Muscle of leg (tissue), 11 donors: Measurements from ENCODE around the gene RELL2. TPM values are rescaled to one million over a fixed set of nuclear protein-coding genes. Genes with fewer than 3 reads are reported as not detected.

ENCODE experiments used
- DNase-seq: peaks from one replicate; pipeline ENCODE4 v3.0.0; 2013
- H3K27ac ChIP-seq: one replicate; pipeline ENCODE4 v1.5.1; 2013; ENCODE audit warnings: mild to moderate bottlenecking, low read length, control low read depth
- H3K27me3 ChIP-seq: one replicate; pipeline ENCODE4 v1.6.1; 2013; ENCODE audit warnings: low read length; ENCODE audit not compliant: control insufficient read depth, insufficient read depth
- H3K36me3 ChIP-seq: one replicate; pipeline ENCODE4 v1.6.1; 2013; ENCODE audit warnings: low read length; ENCODE audit not compliant: control insufficient read depth, insufficient read depth
- H3K4me1 ChIP-seq: one replicate; pipeline ENCODE4 v1.6.1; 2013; ENCODE audit warnings: low read length; ENCODE audit not compliant: control insufficient read depth, insufficient read depth
- H3K4me3 ChIP-seq: one replicate; pipeline ENCODE4 v1.5.1; 2013; ENCODE audit warnings: low read length, control low read depth
- H3K9me3 ChIP-seq: replicated peaks from 2 replicates; pipeline ENCODE4 v1.6.1; 2013; ENCODE audit warnings: low read depth, low read length; ENCODE audit not compliant: control insufficient read depth
- WGBS: methylation state at CpG from one replicate; pipeline ENCODE4 v1.1.5; 2013; ENCODE audit warnings: missing lambda C conversion rate; ENCODE audit not compliant: insufficient coverage; 5-methylcytosine and 5-hydroxymethylcytosine counted together
- polyA plus RNA-seq, 8 donors: library from polyadenylated mRNA; unstranded; fragments of 120-200 nt; gene quantifications; one replicate each; pipeline versions ENCODE4 v1.2.1 to v1.2.3, GENCODE V29; 2013; ENCODE audit warnings: inconsistent platforms in 1 of 8, low replicate concordance in 1 of 8; ENCODE audit not compliant: insufficient read length in 8 of 8, insufficient read depth in 1 of 8
- total RNA-seq: library from RNA; stranded (reverse); fragments of 120-200 nt; gene quantifications from one replicate; pipeline ENCODE4 v1.2.4, GENCODE V29; 2013

The RELL2 gene
- total and polyA plus RNA-seq, 9 donors = 0.18 to 0.53 (median 0.36) TPM

- Histone ChIP-seq H3K27me3 (peaks cover 5% of the 10 kb centered on the region), H3K27ac (no peak overlapping the region), H3K4me3 (no peak overlapping the region), H3K36me3 (peaks cover 2% of the 10 kb centered on the region), H3K4me1 (peaks cover 18% of the 10 kb centered on the region), H3K9me3 (no peaks in the 10 kb centered on the region)
- DNase-seq = no peak
Observed at GRCh38 chr5:141677415-141677814, 40.6 kb downstream of the RELL2 start.

- H3K27me3 ChIP-seq = peaks cover 8% of the 10 kb centered on the region
- DNase-seq = no peak
- no peak overlapping the region for H3K4me3 ChIP-seq
- no peak overlapping the region for H3K27ac ChIP-seq
- H3K4me1 ChIP-seq = peaks cover 30% of the 10 kb centered on the region
- H3K36me3 ChIP-seq = no peaks in the 10 kb centered on the region
- 89% methylated on average over 15 of the region's 16 CpGs for WGBS
- H3K9me3 ChIP-seq = no peaks in the 10 kb centered on the region
Observed at GRCh38 chr5:141680178-141680577, 43.4 kb downstream of the RELL2 start.

- peak; percentile 77 for DNase-seq
- Histone ChIP-seq H3K4me3 (peak overlapping the region; percentile 31), H3K9me3 (no peaks in the 10 kb centered on the region), H3K4me1 (peaks cover 30% of the 10 kb centered on the region), H3K27me3 (peaks cover 8% of the 10 kb centered on the region), H3K36me3 (no peaks in the 10 kb centered on the region), H3K27ac (peak overlapping the region; percentile 86)
- 23% methylated on average over 4 of the region's 6 CpGs for WGBS
Observed at GRCh38 chr5:141680751-141681201, 44.0 kb downstream of the RELL2 start.

GRCh38 chr5:141681295-141681694 is 44.5 kb downstream of the RELL2 start:
- Histone ChIP-seq H3K9me3 (no peaks in the 10 kb centered on the region), H3K4me3 (peak overlapping the region; percentile 31), H3K36me3 (no peaks in the 10 kb centered on the region), H3K4me1 (peaks cover 30% of the 10 kb centered on the region), H3K27ac (peak overlapping the region; percentile 86), H3K27me3 (peaks cover 8% of the 10 kb centered on the region)
- WGBS = 52% methylated on average over 2 of the region's 2 CpGs
- DNase-seq = no peak

- no peaks in the 10 kb centered on the region for H3K36me3 ChIP-seq
- peak within 1 kb of the TSS; percentile 86 for H3K27ac ChIP-seq
- DNase-seq = peak; percentile 74
- peak within 1 kb of the TSS; percentile 31 for H3K4me3 ChIP-seq
- H3K27me3 ChIP-seq = peaks cover 8% of the 10 kb centered on the region
- 2% methylated on average over 64 of the region's 77 CpGs for WGBS
- no peaks in the 10 kb centered on the region for H3K9me3 ChIP-seq
- H3K4me1 ChIP-seq = peaks cover 30% of the 10 kb centered on the region
Observed at GRCh38 chr5:141681695-141682641, 45.2 kb downstream of the RELL2 start, which contains the start of gene ARAP3. ARAP3 (minus strand) TSS chr5:141682230; CDS start chr5:141680486, 1,744 bp downstream.

- DNase-seq = no peak
- Histone ChIP-seq H3K27me3 (peaks cover 8% of the 10 kb centered on the region), H3K9me3 (no peaks in the 10 kb centered on the region), H3K36me3 (no peaks in the 10 kb centered on the region), H3K4me3 (no peak overlapping the region), H3K27ac (peak overlapping the region; percentile 29), H3K4me1 (peaks cover 30% of the 10 kb centered on the region)
Observed at GRCh38 chr5:141683596-141684141, 46.9 kb downstream of the RELL2 start.

GRCh38 chr5:141685591-141685990 is 48.8 kb downstream of the RELL2 start:
- no peaks in the 10 kb centered on the region for H3K9me3 ChIP-seq
- peaks cover 13% of the 10 kb centered on the region for H3K27me3 ChIP-seq
- 89% methylated on average over 1 of the region's 1 CpG for WGBS
- no peak overlapping the region for H3K4me3 ChIP-seq
- H3K27ac ChIP-seq = no peak overlapping the region
- no peak for DNase-seq
- H3K4me1 ChIP-seq = peaks cover 24% of the 10 kb centered on the region
- H3K36me3 ChIP-seq = no peaks in the 10 kb centered on the region

- WGBS = 75% methylated on average over 2 of the region's 3 CpGs
- Histone ChIP-seq H3K36me3 (no peaks in the 10 kb centered on the region), H3K27ac (no peak overlapping the region), H3K27me3 (peaks cover 16% of the 10 kb centered on the region), H3K4me1 (peaks cover 14% of the 10 kb centered on the region), H3K9me3 (no peaks in the 10 kb centered on the region), H3K4me3 (no peak overlapping the region)
- no peak for DNase-seq
Observed at GRCh38 chr5:141686648-141687416, 50.0 kb downstream of the RELL2 start.
